GM23338 (cell line): ENCODE results near the gene SUN5. TPM values are rescaled to one million over a fixed set of nuclear protein-coding genes. Genes with fewer than 3 reads are reported as not detected.

ENCODE experiments used
- ATAC-seq: fragments of 200-7000 bp; cut with Tn5 transposase; 3 replicates; pipeline ENCODE4 v1.9.1; 2020
- DNase-seq: peaks from one replicate; pipeline ENCODE4 v3.0.0-alpha.2; 2015; ENCODE audit warnings: low spot score
- H2AFZ ChIP-seq: fragments of 200-600 bp; sonication (generic); 2 replicates; pipeline ENCODE4 v1.8.0; 2016; ENCODE audit warnings: antibody characterized with exemption, mild to moderate bottlenecking, moderate library complexity
- H3F3A ChIP-seq: fragments of 200-600 bp; sonication (generic); replicated peaks from 2 replicates; pipeline ENCODE4 v1.8.0; 2017; ENCODE audit warnings: antibody characterized with exemption, mixed run types, low read depth
- H3K27ac ChIP-seq: fragments of 200-600 bp; sonication (generic); 2 replicates; pipeline ENCODE4 v1.6.1; 2016; ENCODE audit warnings: low read depth
- H3K27me3 ChIP-seq: fragments of 200-600 bp; sonication (generic); 2 replicates; pipeline ENCODE4 v1.8.0; 2016; ENCODE audit warnings: mild to moderate bottlenecking, mixed run types, moderate library complexity; ENCODE audit not compliant: insufficient read depth
- H3K36me3 ChIP-seq: fragments of 200-600 bp; sonication (generic); 2 replicates; pipeline ENCODE4 v1.8.0; 2016; ENCODE audit warnings: mild to moderate bottlenecking; ENCODE audit not compliant: insufficient read depth
- H3K4me1 ChIP-seq: fragments of 200-600 bp; sonication (generic); 2 replicates; pipeline ENCODE4 v1.8.0; 2016; ENCODE audit warnings: mild to moderate bottlenecking, moderate library complexity; ENCODE audit not compliant: insufficient read depth
- H3K4me2 ChIP-seq: fragments of 200-600 bp; sonication (generic); 2 replicates; pipeline ENCODE4 v1.7.1; 2017; ENCODE audit warnings: mixed run types
- H3K4me3 ChIP-seq: fragments of 200-600 bp; sonication (generic); 2 replicates; pipeline ENCODE4 v1.6.1; 2016; ENCODE audit warnings: mixed run types
- H3K79me2 ChIP-seq: fragments of 200-600 bp; sonication (generic); replicated peaks from 2 replicates; pipeline ENCODE4 v1.8.0; 2017; ENCODE audit warnings: mild to moderate bottlenecking; ENCODE audit not compliant: insufficient read depth
- H3K9me2 ChIP-seq: fragments of 200-600 bp; sonication (generic); 2 replicates; pipeline ENCODE4 v1.8.0; 2017; ENCODE audit not compliant: insufficient read depth
- H4K20me1 ChIP-seq: fragments of 200-600 bp; sonication (generic); replicated peaks from 2 replicates; pipeline ENCODE4 v1.8.0; 2017; ENCODE audit warnings: mild to moderate bottlenecking; ENCODE audit not compliant: insufficient read depth
- H3K27ac Mint-ChIP-seq: 2 replicates; pipeline ENCODE4 v1.8.0; 2020; ENCODE audit warnings: inconsistent platforms, mild to moderate bottlenecking, moderate library complexity, mixed read lengths
- H3K27me3 Mint-ChIP-seq: 3 replicates; pipeline ENCODE4 v1.8.0; 2022; ENCODE audit warnings: low read depth, mild to moderate bottlenecking, moderate library complexity, mixed read lengths, inconsistent platforms; ENCODE audit not compliant: insufficient read depth, poor library complexity
- H3K36me3 Mint-ChIP-seq: 3 replicates; pipeline ENCODE4 v1.8.0; 2021; ENCODE audit warnings: low read depth, mild to moderate bottlenecking, inconsistent platforms, moderate library complexity, mixed read lengths
- H3K4me1 Mint-ChIP-seq: 3 replicates; pipeline ENCODE4 v1.8.0; 2020; ENCODE audit warnings: mild to moderate bottlenecking, inconsistent platforms, mixed read lengths
- H3K4me3 Mint-ChIP-seq: 3 replicates; pipeline ENCODE4 v1.8.0; 2021; ENCODE audit warnings: moderate library complexity, mild to moderate bottlenecking, inconsistent platforms, mixed read lengths
- H3K9me3 Mint-ChIP-seq: 3 replicates; pipeline ENCODE4 v1.8.0; 2020; ENCODE audit warnings: moderate library complexity, mild to moderate bottlenecking, inconsistent platforms, mixed read lengths
- CREB1 ChIP-seq: fragments of 250-450 bp; sonication (Bioruptor Pico); IDR thresholded peaks from 2 replicates; pipeline ENCODE4 v1.5.0; 2020; ENCODE audit warnings: low read depth, mild to moderate bottlenecking, moderate library complexity
- EZH2 ChIP-seq: fragments of 200-600 bp; sonication (generic); IDR thresholded peaks from one replicate; pipeline ENCODE4 v1.8.0; 2017; ENCODE audit warnings: antibody characterized with exemption, mild to moderate bottlenecking, low read depth; ENCODE audit not compliant: unreplicated experiment
- EZH2phosphoT487 ChIP-seq: fragments of 200-600 bp; sonication (generic); IDR thresholded peaks from one replicate; pipeline ENCODE4 v1.8.1; 2018; ENCODE audit warnings: antibody characterized with exemption; ENCODE audit not compliant: unreplicated experiment
- JUNB ChIP-seq: IDR thresholded peaks from one replicate; pipeline ENCODE4 v1.6.1; 2016; ENCODE audit warnings: antibody characterized with exemption; ENCODE audit not compliant: unreplicated experiment
- NANOG ChIP-seq: IDR thresholded peaks from 2 replicates; pipeline ENCODE4 v1.6.1; 2016; ENCODE audit warnings: antibody characterized with exemption, borderline replicate concordance
- POLR2AphosphoS5 ChIP-seq: IDR thresholded peaks from 2 replicates; pipeline ENCODE4 v1.6.1; 2016; ENCODE audit warnings: antibody characterized with exemption, low read depth
- REST ChIP-seq: IDR thresholded peaks from one replicate; pipeline ENCODE4 v1.6.1; 2018; ENCODE audit warnings: antibody characterized with exemption; ENCODE audit not compliant: unreplicated experiment
- STAT1 ChIP-seq: IDR thresholded peaks from one replicate; pipeline ENCODE4 v1.6.1; 2016; ENCODE audit warnings: antibody characterized with exemption; ENCODE audit not compliant: unreplicated experiment
- ZNF114 ChIP-seq: fragments of 250-450 bp; sonication (Bioruptor Pico); IDR thresholded peaks from 2 replicates; pipeline ENCODE4 v1.5.0; 2020; ENCODE audit warnings: mild to moderate bottlenecking, moderate library complexity
- ZNF331 ChIP-seq: fragments of 250-450 bp; sonication (Bioruptor Pico); IDR thresholded peaks from 2 replicates; pipeline ENCODE4 v1.5.0; 2020; ENCODE audit warnings: low read depth, mild to moderate bottlenecking, moderate library complexity
- polyA plus RNA-seq: library from polyadenylated mRNA; unstranded; fragments of >200 nt; fragmentation: Nextera tagmentation; extraction: Ambion mirVana; gene quantifications from 2 replicates; pipeline ENCODE4 v1.2.1, GENCODE V29; 2016
- total RNA-seq: library from RNA; depleted of rRNA; stranded (reverse); fragments of >200 nt; shearing (Covaris generic); gene quantifications from 2 replicates; pipeline ENCODE4 v1.2.3, GENCODE V29; 2014
- TF ChIP-seq, protein P1 (sequence below): IDR thresholded peaks from 2 replicates; pipeline ENCODE4 v1.6.1; 2016; ENCODE audit warnings: antibody characterized with exemption
- TF ChIP-seq, protein P2 (sequence below), 2 experiments: fragments of 200-600 bp in 1 of 2; sonication (generic) in 1 of 2; conservative IDR thresholded peaks; 2 replicates each; pipeline versions ENCODE4 v1.5.1 to v1.6.1; 2016 to 2017; ENCODE audit warnings: antibody characterized with exemption in 2 of 2, low read depth in 2 of 2, mild to moderate bottlenecking in 2 of 2, moderate library complexity in 1 of 2
- TF ChIP-seq, protein P3 (sequence below): fragments of 250-450 bp; sonication (Bioruptor Pico); IDR thresholded peaks from 2 replicates; pipeline ENCODE4 v1.5.0; 2020; ENCODE audit warnings: mild to moderate bottlenecking, moderate library complexity

The SUN5 gene
- total and polyA plus RNA-seq, 2 experiments from 2014 or later = not detected

DNA sequence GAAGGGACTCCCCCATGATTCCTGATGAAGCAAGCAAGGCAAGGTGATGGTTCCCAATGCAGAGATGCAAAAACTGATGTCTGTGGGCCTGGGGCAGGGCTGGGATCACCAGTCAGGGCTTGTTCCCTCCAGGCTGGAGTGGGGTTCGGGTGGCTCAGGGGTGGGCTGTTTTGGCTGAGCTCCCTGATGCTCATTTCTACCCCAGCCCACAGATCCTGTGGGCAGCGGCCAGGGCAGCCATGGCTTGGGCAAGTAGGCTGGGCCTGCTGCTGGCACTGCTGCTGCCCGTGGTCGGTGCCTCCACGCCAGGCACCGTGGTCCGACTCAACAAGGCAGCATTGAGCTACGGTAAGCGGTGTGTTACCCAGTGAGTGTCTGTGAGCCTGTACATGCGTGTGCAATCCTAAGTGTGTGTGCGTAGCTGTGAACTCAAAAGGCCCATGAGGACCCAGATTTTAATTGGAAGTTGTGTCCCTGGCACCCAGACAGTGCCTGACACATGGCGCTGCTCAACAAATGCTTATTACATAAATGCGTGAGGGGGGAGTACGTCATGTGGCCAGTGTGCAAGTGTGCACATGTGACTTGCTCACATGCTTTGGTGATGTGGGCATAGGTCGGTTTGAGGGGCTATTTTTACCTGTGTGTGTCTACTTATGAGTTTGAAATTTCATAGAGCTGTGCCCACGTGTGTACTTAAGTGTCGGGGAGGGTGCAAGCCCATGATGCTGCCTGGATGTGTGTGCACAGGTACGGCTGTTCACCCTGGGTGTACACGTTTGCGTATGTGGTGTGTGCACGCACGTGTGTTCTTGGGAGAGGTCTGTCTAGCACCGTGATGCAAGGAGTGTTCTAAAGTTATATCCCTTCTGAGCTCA, 4.3 kb upstream of the SUN5 start:
- ATAC-seq = no peak

More for the DNA sequence above, 4.3 kb upstream of the SUN5 start:
- no peaks in the 10 kb centered on the region for H3K9me2 ChIP-seq
- H3K9me3 Mint-ChIP-seq = peaks cover 4% of the 10 kb centered on the region; the same call in 2 of the 3 replicates
- no peaks in the 10 kb centered on the region for H3F3A ChIP-seq
- TF ChIP-seq, protein P1, sequence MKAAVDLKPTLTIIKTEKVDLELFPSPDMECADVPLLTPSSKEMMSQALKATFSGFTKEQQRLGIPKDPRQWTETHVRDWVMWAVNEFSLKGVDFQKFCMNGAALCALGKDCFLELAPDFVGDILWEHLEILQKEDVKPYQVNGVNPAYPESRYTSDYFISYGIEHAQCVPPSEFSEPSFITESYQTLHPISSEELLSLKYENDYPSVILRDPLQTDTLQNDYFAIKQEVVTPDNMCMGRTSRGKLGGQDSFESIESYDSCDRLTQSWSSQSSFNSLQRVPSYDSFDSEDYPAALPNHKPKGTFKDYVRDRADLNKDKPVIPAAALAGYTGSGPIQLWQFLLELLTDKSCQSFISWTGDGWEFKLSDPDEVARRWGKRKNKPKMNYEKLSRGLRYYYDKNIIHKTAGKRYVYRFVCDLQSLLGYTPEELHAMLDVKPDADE = no peak
- no peak for TF ChIP-seq POLR2AphosphoS5
- TF ChIP-seq CREB1 (CRISPR knock-in tag) = no peak
- no peak for TF ChIP-seq NANOG
- no peak for TF ChIP-seq STAT1
- no peak for TF ChIP-seq REST
- TF ChIP-seq, protein P2, sequence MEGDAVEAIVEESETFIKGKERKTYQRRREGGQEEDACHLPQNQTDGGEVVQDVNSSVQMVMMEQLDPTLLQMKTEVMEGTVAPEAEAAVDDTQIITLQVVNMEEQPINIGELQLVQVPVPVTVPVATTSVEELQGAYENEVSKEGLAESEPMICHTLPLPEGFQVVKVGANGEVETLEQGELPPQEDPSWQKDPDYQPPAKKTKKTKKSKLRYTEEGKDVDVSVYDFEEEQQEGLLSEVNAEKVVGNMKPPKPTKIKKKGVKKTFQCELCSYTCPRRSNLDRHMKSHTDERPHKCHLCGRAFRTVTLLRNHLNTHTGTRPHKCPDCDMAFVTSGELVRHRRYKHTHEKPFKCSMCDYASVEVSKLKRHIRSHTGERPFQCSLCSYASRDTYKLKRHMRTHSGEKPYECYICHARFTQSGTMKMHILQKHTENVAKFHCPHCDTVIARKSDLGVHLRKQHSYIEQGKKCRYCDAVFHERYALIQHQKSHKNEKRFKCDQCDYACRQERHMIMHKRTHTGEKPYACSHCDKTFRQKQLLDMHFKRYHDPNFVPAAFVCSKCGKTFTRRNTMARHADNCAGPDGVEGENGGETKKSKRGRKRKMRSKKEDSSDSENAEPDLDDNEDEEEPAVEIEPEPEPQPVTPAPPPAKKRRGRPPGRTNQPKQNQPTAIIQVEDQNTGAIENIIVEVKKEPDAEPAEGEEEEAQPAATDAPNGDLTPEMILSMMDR (conservative IDR thresholded peaks at IDR 0.05; ENCODE audit: low read depth in 2 of 2) = no peak
- TF ChIP-seq, protein P3, sequence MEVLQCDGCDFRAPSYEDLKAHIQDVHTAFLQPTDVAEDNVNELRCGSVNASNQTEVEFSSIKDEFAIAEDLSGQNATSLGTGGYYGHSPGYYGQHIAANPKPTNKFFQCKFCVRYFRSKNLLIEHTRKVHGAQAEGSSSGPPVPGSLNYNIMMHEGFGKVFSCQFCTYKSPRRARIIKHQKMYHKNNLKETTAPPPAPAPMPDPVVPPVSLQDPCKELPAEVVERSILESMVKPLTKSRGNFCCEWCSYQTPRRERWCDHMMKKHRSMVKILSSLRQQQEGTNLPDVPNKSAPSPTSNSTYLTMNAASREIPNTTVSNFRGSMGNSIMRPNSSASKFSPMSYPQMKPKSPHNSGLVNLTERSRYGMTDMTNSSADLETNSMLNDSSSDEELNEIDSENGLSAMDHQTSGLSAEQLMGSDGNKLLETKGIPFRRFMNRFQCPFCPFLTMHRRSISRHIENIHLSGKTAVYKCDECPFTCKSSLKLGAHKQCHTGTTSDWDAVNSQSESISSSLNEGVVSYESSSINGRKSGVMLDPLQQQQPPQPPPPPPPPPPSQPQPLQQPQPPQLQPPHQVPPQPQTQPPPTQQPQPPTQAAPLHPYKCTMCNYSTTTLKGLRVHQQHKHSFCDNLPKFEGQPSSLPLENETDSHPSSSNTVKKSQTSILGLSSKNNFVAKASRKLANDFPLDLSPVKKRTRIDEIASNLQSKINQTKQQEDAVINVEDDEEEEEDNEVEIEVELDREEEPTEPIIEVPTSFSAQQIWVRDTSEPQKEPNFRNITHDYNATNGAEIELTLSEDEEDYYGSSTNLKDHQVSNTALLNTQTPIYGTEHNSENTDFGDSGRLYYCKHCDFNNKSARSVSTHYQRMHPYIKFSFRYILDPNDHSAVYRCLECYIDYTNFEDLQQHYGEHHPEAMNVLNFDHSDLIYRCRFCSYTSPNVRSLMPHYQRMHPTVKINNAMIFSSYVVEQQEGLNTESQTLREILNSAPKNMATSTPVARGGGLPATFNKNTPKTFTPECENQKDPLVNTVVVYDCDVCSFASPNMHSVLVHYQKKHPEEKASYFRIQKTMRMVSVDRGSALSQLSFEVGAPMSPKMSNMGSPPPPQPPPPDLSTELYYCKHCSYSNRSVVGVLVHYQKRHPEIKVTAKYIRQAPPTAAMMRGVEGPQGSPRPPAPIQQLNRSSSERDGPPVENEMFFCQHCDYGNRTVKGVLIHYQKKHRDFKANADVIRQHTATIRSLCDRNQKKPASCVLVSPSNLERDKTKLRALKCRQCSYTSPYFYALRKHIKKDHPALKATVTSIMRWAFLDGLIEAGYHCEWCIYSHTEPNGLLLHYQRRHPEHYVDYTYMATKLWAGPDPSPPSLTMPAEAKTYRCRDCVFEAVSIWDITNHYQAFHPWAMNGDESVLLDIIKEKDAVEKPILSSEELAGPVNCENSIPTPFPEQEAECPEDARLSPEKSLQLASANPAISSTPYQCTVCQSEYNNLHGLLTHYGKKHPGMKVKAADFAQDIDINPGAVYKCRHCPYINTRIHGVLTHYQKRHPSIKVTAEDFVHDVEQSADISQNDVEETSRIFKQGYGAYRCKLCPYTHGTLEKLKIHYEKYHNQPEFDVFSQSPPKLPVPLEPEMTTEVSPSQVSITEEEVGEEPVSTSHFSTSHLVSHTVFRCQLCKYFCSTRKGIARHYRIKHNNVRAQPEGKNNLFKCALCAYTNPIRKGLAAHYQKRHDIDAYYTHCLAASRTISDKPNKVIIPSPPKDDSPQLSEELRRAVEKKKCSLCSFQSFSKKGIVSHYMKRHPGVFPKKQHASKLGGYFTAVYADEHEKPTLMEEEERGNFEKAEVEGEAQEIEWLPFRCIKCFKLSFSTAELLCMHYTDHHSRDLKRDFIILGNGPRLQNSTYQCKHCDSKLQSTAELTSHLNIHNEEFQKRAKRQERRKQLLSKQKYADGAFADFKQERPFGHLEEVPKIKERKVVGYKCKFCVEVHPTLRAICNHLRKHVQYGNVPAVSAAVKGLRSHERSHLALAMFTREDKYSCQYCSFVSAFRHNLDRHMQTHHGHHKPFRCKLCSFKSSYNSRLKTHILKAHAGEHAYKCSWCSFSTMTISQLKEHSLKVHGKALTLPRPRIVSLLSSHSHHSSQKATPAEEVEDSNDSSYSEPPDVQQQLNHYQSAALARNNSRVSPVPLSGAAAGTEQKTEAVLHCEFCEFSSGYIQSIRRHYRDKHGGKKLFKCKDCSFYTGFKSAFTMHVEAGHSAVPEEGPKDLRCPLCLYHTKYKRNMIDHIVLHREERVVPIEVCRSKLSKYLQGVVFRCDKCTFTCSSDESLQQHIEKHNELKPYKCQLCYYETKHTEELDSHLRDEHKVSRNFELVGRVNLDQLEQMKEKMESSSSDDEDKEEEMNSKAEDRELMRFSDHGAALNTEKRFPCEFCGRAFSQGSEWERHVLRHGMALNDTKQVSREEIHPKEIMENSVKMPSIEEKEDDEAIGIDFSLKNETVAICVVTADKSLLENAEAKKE (CRISPR knock-in tag) = no peak
- TF ChIP-seq EZH2phosphoT487 = no peak
- TF ChIP-seq EZH2 = no peak
- no peak for TF ChIP-seq ZNF331 (CRISPR knock-in tag)
- no peak for TF ChIP-seq ZNF114
- no peak for TF ChIP-seq JUNB
- no peak overlapping the region for H3K4me2 ChIP-seq
- no peak for DNase-seq
- H4K20me1 ChIP-seq = no peaks in the 10 kb centered on the region
- peaks cover 2% of the 10 kb centered on the region; the same call in 1 of the 3 replicates for H3K4me1 Mint-ChIP-seq
- H3K4me3 Mint-ChIP-seq = no peak overlapping the region
- no peaks in the 10 kb centered on the region for H3K79me2 ChIP-seq
- H3K27me3 ChIP-seq = no peaks in the 10 kb centered on the region
- H3K36me3 ChIP-seq = no peaks in the 10 kb centered on the region
- H3K36me3 Mint-ChIP-seq = peaks cover 3% of the 10 kb centered on the region; the same call in 1 of the 3 replicates
- H3K27me3 Mint-ChIP-seq = peaks cover 14% of the 10 kb centered on the region
- no peaks in the 10 kb centered on the region for H3K4me1 ChIP-seq
- no peak overlapping the region for H2AFZ ChIP-seq
- no peak overlapping the region for H3K4me3 ChIP-seq
- H3K27ac ChIP-seq = no peak overlapping the region
- no peak overlapping the region for H3K27ac Mint-ChIP-seq
